Measurements from ENCODE around the gene DENND2A. TPM values are rescaled to one million over a fixed set of nuclear protein-coding genes. Genes with fewer than 3 reads are reported as not detected.

DENND2A gene
- total and polyA plus RNA-seq, 2 of the 4 experiments (the other 2 are of a cell fraction): 7.5 to 10.3 TPM

DNA sequence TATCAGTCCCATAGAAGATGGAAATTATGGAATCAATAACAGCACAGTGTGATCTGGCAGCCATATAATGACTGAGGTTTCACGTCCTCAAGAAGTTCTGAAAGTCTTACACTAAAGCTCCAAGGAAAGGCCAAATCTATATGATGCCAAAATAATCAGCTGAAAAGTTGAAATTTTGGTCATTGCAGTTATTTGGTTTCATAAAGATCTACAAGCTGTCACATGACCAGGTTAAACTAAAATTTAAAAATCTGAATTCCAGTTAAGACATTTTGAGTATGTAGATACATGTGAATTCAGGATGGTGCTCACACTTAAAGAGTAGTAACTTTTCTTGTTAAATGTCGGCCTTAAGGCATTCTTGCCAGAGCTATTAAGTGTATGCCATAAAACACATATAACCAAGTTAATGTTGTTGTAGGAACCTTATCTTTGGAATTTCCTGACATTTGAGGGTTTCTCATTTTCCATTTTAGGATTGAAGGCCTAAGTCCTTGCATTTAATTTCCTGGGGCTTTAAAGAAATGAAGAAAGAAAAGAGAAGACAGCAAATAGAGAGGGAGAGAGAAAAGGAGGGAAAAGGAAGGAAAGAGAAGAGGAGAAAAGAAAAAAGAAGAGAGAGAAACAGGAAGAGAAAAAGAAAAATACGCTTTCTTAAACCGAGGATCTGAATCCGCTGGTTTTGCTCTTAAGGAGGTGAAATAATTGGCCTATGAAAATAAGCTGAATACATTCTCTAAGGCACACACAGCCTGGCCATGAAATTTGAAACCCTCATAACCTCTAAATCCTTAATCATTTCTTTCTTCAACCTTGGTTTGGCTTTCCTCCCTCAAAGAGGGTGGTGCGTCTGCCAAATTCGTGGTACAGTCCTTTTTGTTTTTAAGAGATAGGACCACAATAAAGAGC lies 43.8 kb downstream of the DENND2A start (continued):
- TF ChIP-seq, protein P1, sequence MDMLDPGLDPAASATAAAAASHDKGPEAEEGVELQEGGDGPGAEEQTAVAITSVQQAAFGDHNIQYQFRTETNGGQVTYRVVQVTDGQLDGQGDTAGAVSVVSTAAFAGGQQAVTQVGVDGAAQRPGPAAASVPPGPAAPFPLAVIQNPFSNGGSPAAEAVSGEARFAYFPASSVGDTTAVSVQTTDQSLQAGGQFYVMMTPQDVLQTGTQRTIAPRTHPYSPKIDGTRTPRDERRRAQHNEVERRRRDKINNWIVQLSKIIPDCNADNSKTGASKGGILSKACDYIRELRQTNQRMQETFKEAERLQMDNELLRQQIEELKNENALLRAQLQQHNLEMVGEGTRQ (IDR thresholded peaks at IDR 0.05; ENCODE audit: low read depth, low read length): no peak
- TF ChIP-seq MXI1 (IDR thresholded peaks at IDR 0.05; ENCODE audit: borderline replicate concordance, low read depth, low read length) (no peak), SMC3 (IDR thresholded peaks at IDR 0.05; ENCODE audit: low read depth, low read length) (no peak)

Data from IMR-90 (cell line).